NCI-H2196 (cell line): ENCODE measurements around the gene TPK1.
"Not testable (repeated sequence)": the region's sequence is repeated elsewhere in the genome, so short reads cannot be mapped to it uniquely, and the experiment has no call there.

Source experiments
- DNase-seq: peaks from one replicate; lab custom pipeline; 2025; ENCODE audit not compliant: unreplicated experiment; lab: John Stamatoyannopoulos, UW

Gene TPK1

GRCh38 chr7:144777889-144778288, 58.0 kb downstream of the TPK1 start:
- DNase-seq, result not testable (repeated sequence)

- DNase-seq, result no peak
These were observed 58.6 kb downstream of the TPK1 start for GRCh38 chr7:144777005-144777839.

- no peak for DNase-seq
These were observed 59.4 kb downstream of the TPK1 start for GRCh38 chr7:144776447-144776846.

- no peak for DNase-seq
These were observed 60.1 kb downstream of the TPK1 start for GRCh38 chr7:144775749-144776148.

GRCh38 chr7:144771927-144772326, 63.9 kb downstream of the TPK1 start:
- DNase-seq, result no peak

- DNase-seq, result no peak
These were observed 64.7 kb downstream of the TPK1 start for GRCh38 chr7:144771174-144771573.

- no peak for DNase-seq
These were observed 66.5 kb downstream of the TPK1 start for GRCh38 chr7:144769352-144769751.

- DNase-seq, result no peak
These were observed 67.2 kb downstream of the TPK1 start for GRCh38 chr7:144768633-144769032.

GRCh38 chr7:144763291-144763690, 72.6 kb downstream of the TPK1 start:
- DNase-seq, result no peak

GRCh38 chr7:144762853-144763252, 73.0 kb downstream of the TPK1 start:
- DNase-seq, result no peak

GRCh38 chr7:144761493-144761892, 74.4 kb downstream of the TPK1 start:
- no peak for DNase-seq

GRCh38 chr7:144759653-144760052, 76.2 kb downstream of the TPK1 start:
- DNase-seq, result no peak

- DNase-seq, result no peak
These were observed 87.9 kb downstream of the TPK1 start for GRCh38 chr7:144747936-144748335.

- DNase-seq, result peak; percentile 12
These were observed 97.0 kb downstream of the TPK1 start for GRCh38 chr7:144738708-144739314.

- DNase-seq, result no peak
These were observed 97.7 kb downstream of the TPK1 start for GRCh38 chr7:144738146-144738545.

- DNase-seq, result no peak
These were observed 98.9 kb downstream of the TPK1 start for GRCh38 chr7:144736880-144737493.

GRCh38 chr7:144735505-144736276, 100.2 kb downstream of the TPK1 start:
- no peak for DNase-seq

- no peak for DNase-seq
These were observed 104.0 kb downstream of the TPK1 start for GRCh38 chr7:144731661-144732351.

- DNase-seq, result no peak
These were observed 105.6 kb downstream of the TPK1 start for GRCh38 chr7:144730224-144730623.

GRCh38 chr7:144729226-144729625, 106.6 kb downstream of the TPK1 start:
- no peak for DNase-seq

GRCh38 chr7:144728551-144728950, 107.3 kb downstream of the TPK1 start:
- DNase-seq, result no peak
